GM12864 (cell line): ENCODE results near the gene SUMO3.
A peak's percentile ranks its signal among the peaks of the same experiment; 100 is the strongest.

Experiments
- DNase-seq: peaks from one replicate; pipeline ENCODE4 v3.0.0-alpha.2; 2011; ENCODE audit warnings: low read depth
- H3K4me3 ChIP-seq: 2 replicates; pipeline ENCODE4 v1.5.1; 2011; ENCODE audit warnings: mild to moderate bottlenecking, low read depth, low read length, control low read depth
- TF ChIP-seq, protein P1 (sequence below): IDR thresholded peaks from 2 replicates; pipeline ENCODE4 v1.5.1; 2011; ENCODE audit warnings: low read depth, mild to moderate bottlenecking, moderate library complexity, low read length, control low read depth, inconsistent platforms; ENCODE audit errors: missing control alignments

The SUMO3 gene

DNA sequence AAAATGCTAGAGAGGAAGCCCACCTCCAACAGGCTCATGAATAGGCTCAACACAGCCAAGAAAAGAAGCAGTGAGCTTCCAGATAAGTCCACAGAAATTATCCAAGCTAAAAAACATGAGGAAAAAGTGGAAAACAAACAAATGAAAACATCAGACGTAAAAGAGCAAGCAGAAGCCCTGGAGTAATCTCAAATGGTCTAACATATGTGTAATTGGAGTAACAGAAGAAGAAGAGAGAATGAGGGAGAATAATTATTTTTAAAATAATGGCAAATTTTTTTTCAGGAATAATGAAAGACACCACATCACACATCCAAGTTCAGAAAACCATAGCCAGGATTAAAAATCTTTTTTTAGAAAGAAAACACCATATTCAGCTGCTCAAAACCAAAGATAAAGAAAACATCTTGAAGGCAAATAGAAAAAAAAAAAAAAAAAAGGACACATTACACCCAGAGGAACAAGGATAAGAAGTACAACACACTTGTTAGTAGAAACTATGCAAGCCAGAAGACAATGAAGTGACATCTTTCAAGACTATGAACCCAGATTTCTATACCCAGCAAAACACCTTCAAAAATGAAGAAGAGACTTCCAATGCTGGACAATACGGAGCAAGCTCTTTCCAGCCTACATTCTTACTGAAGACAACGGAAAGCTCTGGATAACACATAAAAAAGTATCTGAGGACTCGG lies 10.6 kb upstream of the SUMO3 start:
- H3K4me3 ChIP-seq = no peak overlapping the region
- TF ChIP-seq, protein P1, sequence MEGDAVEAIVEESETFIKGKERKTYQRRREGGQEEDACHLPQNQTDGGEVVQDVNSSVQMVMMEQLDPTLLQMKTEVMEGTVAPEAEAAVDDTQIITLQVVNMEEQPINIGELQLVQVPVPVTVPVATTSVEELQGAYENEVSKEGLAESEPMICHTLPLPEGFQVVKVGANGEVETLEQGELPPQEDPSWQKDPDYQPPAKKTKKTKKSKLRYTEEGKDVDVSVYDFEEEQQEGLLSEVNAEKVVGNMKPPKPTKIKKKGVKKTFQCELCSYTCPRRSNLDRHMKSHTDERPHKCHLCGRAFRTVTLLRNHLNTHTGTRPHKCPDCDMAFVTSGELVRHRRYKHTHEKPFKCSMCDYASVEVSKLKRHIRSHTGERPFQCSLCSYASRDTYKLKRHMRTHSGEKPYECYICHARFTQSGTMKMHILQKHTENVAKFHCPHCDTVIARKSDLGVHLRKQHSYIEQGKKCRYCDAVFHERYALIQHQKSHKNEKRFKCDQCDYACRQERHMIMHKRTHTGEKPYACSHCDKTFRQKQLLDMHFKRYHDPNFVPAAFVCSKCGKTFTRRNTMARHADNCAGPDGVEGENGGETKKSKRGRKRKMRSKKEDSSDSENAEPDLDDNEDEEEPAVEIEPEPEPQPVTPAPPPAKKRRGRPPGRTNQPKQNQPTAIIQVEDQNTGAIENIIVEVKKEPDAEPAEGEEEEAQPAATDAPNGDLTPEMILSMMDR = no peak
- DNase-seq = no peak

DNA sequence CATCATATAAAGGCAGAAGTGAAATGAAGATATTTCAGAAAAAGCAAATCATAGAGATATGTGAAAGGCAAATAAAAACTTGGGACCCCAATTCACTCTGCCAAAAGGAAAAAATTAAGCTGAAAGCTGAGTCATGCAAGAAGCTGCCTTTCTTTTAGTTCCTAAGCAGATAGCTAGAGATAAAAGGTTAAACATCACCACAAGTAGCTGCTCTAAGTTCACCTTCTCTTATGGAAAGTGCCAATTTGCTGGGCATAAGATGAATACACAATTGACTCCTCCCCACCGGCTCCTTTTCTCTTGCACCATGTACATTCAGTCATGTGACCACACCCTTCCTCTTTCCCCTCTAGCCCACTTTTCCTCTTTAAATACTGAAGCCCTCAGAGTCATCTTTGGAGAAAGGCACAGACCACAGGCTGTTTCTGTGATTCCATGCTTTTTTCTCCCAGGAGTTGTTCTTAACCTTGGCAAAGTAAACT lies 5.4 kb upstream of the SUMO3 start:
- no peak overlapping the region for H3K4me3 ChIP-seq
- TF ChIP-seq, protein P1 = no peak
- no peak for DNase-seq

DNA sequence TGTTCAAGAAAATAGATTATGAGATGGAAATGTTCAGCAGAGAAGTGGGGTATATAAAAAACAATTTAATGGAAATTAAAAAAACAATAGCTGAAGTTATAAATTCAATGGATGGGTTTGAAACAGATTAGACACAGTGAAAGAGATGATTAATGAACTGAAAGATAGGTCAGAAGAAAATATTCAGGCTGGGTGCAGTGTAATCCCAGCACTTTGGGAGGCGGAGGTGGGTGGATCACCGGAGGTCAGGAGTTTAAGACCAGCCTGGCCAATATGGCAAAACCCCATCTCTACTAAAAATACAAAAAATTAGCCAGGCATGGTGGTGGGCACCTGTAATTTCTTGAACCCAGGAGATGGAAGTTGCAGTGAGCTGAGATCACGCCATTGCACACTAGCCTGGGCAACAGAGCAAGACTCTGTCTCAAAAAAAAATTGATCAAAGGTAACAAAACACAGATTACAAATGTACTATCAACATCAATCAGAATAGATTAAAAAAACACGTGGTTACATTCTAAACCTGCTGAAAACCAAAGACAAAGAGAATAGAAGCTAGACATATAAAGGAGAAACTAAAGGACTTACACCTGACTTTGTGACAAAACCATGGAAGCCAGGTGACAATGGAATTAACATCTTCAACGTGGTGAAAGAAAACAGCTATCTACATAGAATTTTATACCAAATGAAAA lies 4.8 kb upstream of the SUMO3 start:
- no peak overlapping the region for H3K4me3 ChIP-seq
- TF ChIP-seq, protein P1 = no peak
- DNase-seq = no peak

DNA sequence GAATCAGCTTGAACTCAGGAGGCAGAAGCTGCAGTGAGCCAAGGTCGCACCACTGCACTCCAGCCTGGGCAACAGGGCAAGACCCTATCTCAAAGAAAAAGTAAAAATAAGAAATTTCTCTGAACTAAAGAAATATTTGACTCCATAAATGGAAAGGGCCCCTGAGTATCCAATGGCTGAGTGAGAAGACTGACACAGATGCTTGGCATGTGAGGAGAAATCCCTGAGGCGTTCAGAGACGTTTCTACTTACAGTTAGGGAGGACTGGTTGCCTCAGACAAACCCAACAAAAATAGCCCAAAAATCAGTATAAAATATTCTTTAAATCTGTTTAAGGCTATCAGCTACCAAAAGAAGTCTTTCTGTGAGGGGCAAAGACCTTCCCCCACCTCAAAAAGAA lies 3.0 kb upstream of the SUMO3 start:
- TF ChIP-seq, protein P1 = no peak
- DNase-seq = no peak
- H3K4me3 ChIP-seq = no peak overlapping the region

DNA sequence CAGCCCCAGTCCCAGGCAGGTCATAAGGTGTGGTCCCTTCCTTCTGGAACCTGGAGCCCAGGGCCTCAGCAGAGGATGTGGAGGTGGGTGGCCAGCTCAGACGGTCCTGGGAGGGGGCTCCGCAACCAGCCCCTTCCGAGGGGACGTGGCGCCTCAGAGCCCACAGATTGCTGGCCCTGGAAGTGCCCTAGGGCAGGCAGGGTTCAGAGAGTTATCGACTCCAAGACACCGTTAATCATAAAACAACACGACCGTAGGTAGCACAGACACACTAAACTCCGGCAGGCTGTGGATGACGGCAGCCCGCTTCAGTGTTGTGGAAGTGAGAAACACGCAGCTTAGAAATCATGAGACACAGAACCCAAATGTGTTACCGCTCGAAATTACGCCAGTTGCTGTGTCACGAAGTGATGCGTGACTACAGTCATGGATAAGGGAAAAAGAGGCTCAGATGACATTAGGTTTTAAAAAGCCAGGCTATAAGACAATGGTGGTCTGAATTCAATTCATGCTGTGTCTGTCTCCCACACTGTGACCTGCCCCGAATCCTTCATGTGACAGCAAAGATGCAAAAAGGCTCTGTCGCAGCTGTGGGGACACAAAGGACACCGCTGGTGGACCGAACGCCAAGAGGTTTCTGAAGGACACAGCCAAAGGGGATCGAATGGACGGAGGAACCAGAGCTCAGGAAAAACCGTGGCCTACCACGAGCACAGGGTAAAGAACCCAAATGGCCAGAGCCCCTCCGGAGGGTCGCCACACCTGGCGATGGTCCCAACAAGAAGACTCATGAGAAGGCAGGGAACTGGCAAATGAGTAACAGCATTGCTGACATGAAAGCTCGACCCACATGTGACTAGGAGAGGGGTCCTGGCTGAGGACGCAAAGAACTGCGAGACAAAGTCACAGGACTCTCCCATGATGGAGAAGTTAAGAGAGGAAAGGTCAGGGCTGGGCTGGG lies 1.7 kb upstream of the SUMO3 start:
- TF ChIP-seq, protein P1 = no peak
- H3K4me3 ChIP-seq = no peak overlapping the region
- no peak for DNase-seq

DNA sequence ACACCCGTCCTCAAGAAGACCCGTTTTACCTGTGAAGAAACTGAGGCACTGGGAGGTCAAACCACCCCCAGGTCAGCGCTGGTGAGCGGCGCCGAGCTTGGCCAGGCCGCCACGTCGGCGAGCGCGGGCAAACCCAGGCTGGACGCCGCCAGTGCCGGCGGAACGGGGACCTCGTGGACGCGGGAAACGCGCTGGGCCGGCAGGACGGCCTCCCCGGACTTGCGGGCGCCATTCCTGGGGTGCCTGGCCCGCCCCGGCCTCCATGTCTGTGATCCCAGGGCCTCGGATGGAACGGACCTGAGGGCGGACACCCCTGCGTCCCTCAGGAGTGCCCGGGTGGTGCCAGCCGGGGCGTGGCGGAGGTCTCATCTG lies 764 bp upstream of the SUMO3 start:
- DNase-seq = no peak
- H3K4me3 ChIP-seq = peak overlapping the region; percentile 77
- TF ChIP-seq, protein P1 = no peak
